Measurements from ENCODE around the gene PPIE. TPM values are rescaled to one million over a fixed set of nuclear protein-coding genes. Genes with fewer than 3 reads are reported as not detected.

The PPIE gene
- total and polyA plus RNA-seq, 2 of the 8 experiments (the other 6 are each of a cell fraction or from before 2014, with no cell fraction given), result 38.9 to 56.1 TPM

GRCh38 chr1:39760074-39761008, 21.7 kb downstream of the PPIE start:
- H3K27ac ChIP-seq (ENCODE audit: low read depth, low read length), result no peak overlapping the region
- no peak overlapping the region for H2AK5ac ChIP-seq (ENCODE audit: low read depth, low read length)
- peaks cover 5 to 12% of the 10 kb centered on the region in 2 experiments; a peak in 1 of 4 replicates for H3K9me3 ChIP-seq (ENCODE audit: insufficient read depth in 2 of 2, low read depth in 1 of 2, low read length in 1 of 2)
- H4K5ac ChIP-seq (ENCODE audit: insufficient read length, low read depth, low read length), result no peak overlapping the region
- no peak overlapping the region for H3K14ac ChIP-seq (ENCODE audit: insufficient read length)
- no peak overlapping the region for H4K91ac ChIP-seq (replicated peaks; ENCODE audit: insufficient read length, low read length)
- POLR2A ChIA-PET (ENCODE audit: partially characterized antibody), result interaction anchor here (0.8 to 1.4 kb wide), 2 partner anchors 21 to 22 kb away, joined by 3 read pairs; partner anchors contain the start of gene PPIE
- H3K36me3 ChIP-seq (ENCODE audit: control insufficient read depth in 2 of 4, insufficient read depth in 4 of 4, low read length in 3 of 4), result peaks cover 2 to 6% (median 3%) of the 10 kb centered on the region in 4 experiments; a peak in 5 of 8 replicates
- H2BK120ac ChIP-seq (replicated peaks; ENCODE audit: low read depth, low read length), result no peak overlapping the region
- 87% methylated on average over 14 of the region's 16 CpGs; no CpG with 5 or more reads in 1 of the 2 experiments for WGBS, 2 experiments (ENCODE audit: extremely low coverage in 1 of 2, insufficient coverage in 1 of 2, insufficient read length in 1 of 2, insufficient replicate concordance in 2 of 2, low coverage in 1 of 2, low lambda C conversion rate in 2 of 2, missing lambda C conversion rate in 1 of 2)
- H2BK20ac ChIP-seq (ENCODE audit: low read length), result no peak overlapping the region
- no peaks in the 10 kb centered on the region for H3K27me3 ChIP-seq (replicated peaks in 1 of 4; ENCODE audit: control insufficient read depth in 3 of 4, extremely low read depth in 1 of 4, insufficient read depth in 3 of 4, low read length in 3 of 4)
- FAIRE-seq, result no peak
- no peak overlapping the region for H3K9ac ChIP-seq (replicated peaks in 1 of 4; ENCODE audit: extremely low read depth in 1 of 4, low read depth in 3 of 4, low read length in 3 of 4)
- no peak overlapping the region for H2AFZ ChIP-seq (ENCODE audit: low read length)
- CTCF ChIA-PET (ENCODE audit: partially characterized antibody), result no interaction called here
- H3K4me2 ChIP-seq (ENCODE audit: insufficient read depth in 1 of 2, low read depth in 2 of 2, low read length in 2 of 2), result no peak overlapping the region
- H4K20me1 ChIP-seq (replicated peaks in 1 of 2; ENCODE audit: control insufficient read depth in 1 of 2, insufficient read depth in 2 of 2, low read length in 2 of 2), result peaks cover 0 to 1% of the 10 kb centered on the region in 2 experiments
- H3K4ac ChIP-seq (replicated peaks; ENCODE audit: insufficient read length, low read depth, low read length), result no peak overlapping the region
- H3K23me2 ChIP-seq (ENCODE audit: low read depth, low read length), result no peaks in the 10 kb centered on the region
- H3K4me1 ChIP-seq (replicated peaks in 1 of 4; ENCODE audit: control insufficient read depth in 3 of 4, insufficient read depth in 4 of 4, low read length in 3 of 4), result no peaks in the 10 kb centered on the region
- H4K8ac ChIP-seq (ENCODE audit: extremely low read depth, insufficient read depth, low read length), result no peak overlapping the region
- no peak overlapping the region for H2BK15ac ChIP-seq (ENCODE audit: low read length)
- H3K23ac ChIP-seq (ENCODE audit: insufficient read length), result no peak overlapping the region
- H3K18ac ChIP-seq (ENCODE audit: extremely low read depth, low read length), result no peak overlapping the region
- no peak overlapping the region for H3K4me3 ChIP-seq (ENCODE audit: extremely low read depth in 1 of 4, insufficient read depth in 2 of 4, low read depth in 3 of 4, low read length in 4 of 4)
- no peak for DNase-seq (ENCODE audit: low read depth in 1 of 2, low spot score in 2 of 2)
- no peaks in the 10 kb centered on the region for H3K79me1 ChIP-seq (ENCODE audit: low read depth, low read length)
- H2BK12ac ChIP-seq (ENCODE audit: low read depth, low read length), result no peak overlapping the region
- H2BK5ac ChIP-seq (ENCODE audit: low read depth, low read length), result no peak overlapping the region
- H3K56ac ChIP-seq (replicated peaks; ENCODE audit: insufficient read length, low read depth, low read length), result no peak overlapping the region
- H3K79me2 ChIP-seq (ENCODE audit: control insufficient read depth in 1 of 2, insufficient read depth in 2 of 2, low read length in 2 of 2), result no peaks in the 10 kb centered on the region
- no peak for TF ChIP-seq BCL11A (IDR thresholded peaks at IDR 0.05; ENCODE audit: low read depth in 2 of 2, low read length in 2 of 2)
- TF ChIP-seq BACH1 (IDR thresholded peaks at IDR 0.05; ENCODE audit: low read length), result no peak
- TF ChIP-seq GTF2F1 (IDR thresholded peaks at IDR 0.05; ENCODE audit: borderline replicate concordance, low read depth, low read length), result no peak
- TF ChIP-seq SIN3A (conservative IDR thresholded peaks at IDR 0.05 in 1 of 2, IDR thresholded peaks at IDR 0.05 in 1 of 2; ENCODE audit: low read depth in 1 of 2, low read length in 2 of 2), result no peak
- TF ChIP-seq POU5F1 (IDR thresholded peaks at IDR 0.05; ENCODE audit: low read depth, low read length), result no peak
- no peak for TF ChIP-seq EP300 (IDR thresholded peaks at IDR 0.05; ENCODE audit: borderline replicate concordance in 1 of 2, low read depth in 2 of 2, low read length in 2 of 2)
- TF ChIP-seq USF2 (IDR thresholded peaks at IDR 0.05; ENCODE audit: low read length), result no peak
- no peak for TF ChIP-seq ASH2L (IDR thresholded peaks at IDR 0.05; ENCODE audit: low read length)
- TF ChIP-seq MAX (IDR thresholded peaks at IDR 0.05), result no peak
- TF ChIP-seq POLR2A (IDR thresholded peaks at IDR 0.05; ENCODE audit: control extremely low read depth in 1 of 2, low read depth in 2 of 2, low read length in 2 of 2), result no peak
- no peak for TF ChIP-seq HDAC6 (IDR thresholded peaks at IDR 0.05; ENCODE audit: low read depth, low read length)
